ENCODE data around the gene ADAMTSL1.
A peak's percentile ranks its signal among the peaks of the same experiment; 100 is the strongest.

ADAMTSL1 gene, protein sequence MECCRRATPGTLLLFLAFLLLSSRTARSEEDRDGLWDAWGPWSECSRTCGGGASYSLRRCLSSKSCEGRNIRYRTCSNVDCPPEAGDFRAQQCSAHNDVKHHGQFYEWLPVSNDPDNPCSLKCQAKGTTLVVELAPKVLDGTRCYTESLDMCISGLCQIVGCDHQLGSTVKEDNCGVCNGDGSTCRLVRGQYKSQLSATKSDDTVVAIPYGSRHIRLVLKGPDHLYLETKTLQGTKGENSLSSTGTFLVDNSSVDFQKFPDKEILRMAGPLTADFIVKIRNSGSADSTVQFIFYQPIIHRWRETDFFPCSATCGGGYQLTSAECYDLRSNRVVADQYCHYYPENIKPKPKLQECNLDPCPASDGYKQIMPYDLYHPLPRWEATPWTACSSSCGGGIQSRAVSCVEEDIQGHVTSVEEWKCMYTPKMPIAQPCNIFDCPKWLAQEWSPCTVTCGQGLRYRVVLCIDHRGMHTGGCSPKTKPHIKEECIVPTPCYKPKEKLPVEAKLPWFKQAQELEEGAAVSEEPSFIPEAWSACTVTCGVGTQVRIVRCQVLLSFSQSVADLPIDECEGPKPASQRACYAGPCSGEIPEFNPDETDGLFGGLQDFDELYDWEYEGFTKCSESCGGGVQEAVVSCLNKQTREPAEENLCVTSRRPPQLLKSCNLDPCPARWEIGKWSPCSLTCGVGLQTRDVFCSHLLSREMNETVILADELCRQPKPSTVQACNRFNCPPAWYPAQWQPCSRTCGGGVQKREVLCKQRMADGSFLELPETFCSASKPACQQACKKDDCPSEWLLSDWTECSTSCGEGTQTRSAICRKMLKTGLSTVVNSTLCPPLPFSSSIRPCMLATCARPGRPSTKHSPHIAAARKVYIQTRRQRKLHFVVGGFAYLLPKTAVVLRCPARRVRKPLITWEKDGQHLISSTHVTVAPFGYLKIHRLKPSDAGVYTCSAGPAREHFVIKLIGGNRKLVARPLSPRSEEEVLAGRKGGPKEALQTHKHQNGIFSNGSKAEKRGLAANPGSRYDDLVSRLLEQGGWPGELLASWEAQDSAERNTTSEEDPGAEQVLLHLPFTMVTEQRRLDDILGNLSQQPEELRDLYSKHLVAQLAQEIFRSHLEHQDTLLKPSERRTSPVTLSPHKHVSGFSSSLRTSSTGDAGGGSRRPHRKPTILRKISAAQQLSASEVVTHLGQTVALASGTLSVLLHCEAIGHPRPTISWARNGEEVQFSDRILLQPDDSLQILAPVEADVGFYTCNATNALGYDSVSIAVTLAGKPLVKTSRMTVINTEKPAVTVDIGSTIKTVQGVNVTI (N-terminal part only)

DNA sequence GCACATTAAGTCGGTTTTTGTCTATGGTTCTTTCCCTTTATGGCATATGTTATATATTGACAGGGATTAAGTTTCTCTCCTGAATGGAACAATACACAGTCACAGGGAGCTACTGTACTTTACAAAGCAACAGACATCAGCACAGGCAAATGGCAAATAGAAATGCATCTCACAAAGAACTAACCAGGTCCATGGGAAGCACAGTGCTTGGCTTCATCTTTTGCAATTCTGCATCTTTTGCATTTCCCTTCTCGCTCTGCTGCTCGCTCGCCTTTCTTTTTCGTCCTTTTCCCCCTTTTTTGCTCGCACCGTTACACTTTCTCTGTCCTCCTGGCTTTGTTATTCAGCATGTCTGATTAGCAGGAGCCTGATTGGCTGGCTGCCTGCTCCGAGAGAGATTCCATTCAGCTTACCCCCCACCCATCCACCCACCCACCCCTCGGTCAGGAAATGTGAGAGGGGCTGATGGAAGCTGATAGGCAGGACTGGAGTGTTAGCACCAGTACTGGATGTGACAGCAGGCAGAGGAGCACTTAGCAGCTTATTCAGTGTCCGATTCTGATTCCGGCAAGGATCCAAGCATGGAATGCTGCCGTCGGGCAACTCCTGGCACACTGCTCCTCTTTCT lies at the start of gene ADAMTSL1:
ADAMTSL1 (plus strand) TSS at position 502 of the 628 bp plus-strand sequence; CDS start at position 582, 80 bp downstream.
- DNase-seq, result no peak

- no peak for DNase-seq
Observed at GRCh38 chr9:18427691-18428090, 46.3 kb upstream of the ADAMTSL1 start.

DNA sequence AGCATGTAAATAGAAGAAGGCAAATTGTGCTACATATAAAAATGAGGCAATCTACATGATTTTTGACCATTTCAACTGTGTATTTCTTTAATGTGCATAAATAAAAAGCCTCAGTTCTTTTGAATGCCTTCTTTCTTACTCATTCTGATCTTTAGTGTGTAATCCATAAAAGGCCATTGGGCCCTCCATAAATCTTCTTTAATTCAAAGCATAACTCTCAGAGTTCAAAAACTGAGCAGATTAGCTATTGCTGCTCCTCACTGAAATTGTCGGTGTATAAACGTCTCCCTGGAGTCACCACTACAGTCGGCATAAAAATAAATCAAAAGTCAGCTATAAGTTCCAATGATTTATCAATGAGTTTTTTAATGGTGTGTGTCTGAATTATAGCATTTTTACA lies 45.3 kb upstream of the ADAMTSL1 start:
- DNase-seq, result no peak

GRCh38 chr9:18429070-18429469 lies 44.9 kb upstream of the ADAMTSL1 start:
- no peak for DNase-seq

DNA sequence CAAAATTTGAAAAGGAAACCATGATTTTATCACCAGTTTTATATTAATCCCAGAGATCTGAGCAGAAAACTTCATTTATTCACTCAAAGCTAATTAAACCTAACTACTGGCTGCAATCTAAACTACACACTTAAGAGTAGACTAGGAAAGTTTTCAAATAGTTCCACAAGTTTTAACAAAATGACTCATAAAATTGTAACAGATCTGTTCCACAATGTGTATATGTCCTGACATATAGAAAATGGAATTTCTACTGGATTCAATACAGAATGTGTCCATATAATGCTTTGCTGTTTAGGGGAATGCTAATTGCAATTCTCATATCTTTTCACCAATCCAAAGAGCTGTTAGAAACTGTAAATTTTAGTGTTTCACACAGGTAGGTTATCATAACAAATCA lies 40.3 kb upstream of the ADAMTSL1 start:
- no peak for DNase-seq

- DNase-seq, result no peak
Observed at GRCh38 chr9:18437315-18438201, 36.4 kb upstream of the ADAMTSL1 start.

DNA sequence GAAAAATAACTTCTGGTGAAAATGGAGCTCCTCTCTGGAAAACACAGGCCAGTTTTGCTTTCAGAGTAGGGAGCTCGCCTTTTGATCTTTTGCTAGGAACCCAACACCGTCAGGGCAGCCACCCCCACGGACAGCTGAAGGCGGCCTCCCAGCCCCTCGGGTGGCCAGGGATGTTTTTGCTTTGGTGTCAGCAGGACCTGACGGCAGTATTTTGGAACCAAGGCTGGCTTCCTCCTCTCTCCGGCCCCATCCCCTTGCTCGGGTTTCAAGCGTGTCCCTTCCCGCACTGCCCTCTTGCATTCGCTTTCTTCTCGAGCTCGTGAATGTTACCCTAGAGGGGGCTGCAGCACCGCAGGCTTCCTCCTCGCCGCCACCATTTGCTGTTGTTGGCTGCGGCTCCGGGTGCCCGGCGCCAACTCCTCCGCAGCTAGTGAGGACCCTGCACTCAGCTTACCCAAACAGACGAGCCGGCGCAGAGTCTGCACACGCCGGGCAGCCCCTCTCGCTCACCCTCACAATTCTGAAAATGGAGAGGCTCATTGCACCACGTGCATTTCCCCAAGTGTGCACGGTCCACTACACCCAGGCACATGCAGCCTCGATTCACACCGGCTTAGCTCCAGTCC lies 35.5 kb upstream of the ADAMTSL1 start:
- DNase-seq, result no peak

DNA sequence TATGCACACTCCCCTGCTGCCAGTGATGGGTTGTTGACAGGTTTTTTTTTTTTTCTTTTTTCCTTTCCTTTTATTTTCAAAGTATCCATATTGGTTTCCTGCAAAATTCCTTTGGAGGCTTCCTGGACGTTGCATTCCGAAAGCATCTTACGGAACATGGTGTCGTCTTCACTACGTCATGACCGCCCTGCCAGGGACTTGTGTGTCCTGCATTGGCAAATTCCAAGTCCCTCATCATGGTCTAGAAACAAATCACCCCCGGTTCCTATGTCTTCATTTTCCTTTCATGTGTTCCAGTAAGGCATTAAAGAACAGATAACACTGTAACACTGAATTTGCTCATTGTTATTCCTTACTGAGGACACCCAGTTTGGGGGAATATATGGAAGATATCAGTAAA lies 35.0 kb upstream of the ADAMTSL1 start:
- DNase-seq, result no peak

DNA sequence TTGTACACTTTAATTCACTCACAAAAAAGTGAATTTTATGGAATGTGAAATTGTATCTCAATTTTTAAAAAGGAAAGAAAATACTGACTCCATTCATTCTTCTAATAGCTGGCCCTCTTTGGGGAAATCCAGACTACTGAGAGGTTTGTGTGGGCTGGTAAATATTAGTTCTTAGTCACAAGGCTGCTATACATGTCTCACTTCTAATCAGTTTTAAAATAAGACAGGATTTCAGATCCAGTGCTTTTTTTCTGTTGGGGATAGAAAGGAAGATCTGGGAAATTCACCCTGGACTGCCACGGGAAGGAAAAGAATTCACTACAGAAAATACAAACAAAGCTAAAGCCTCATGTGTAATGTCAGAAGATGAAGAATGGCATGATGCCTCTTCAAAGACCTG lies 32.7 kb upstream of the ADAMTSL1 start:
- DNase-seq, result no peak

- DNase-seq, result peak in 2 of 4 experiments; percentile 1 to 3
Observed at GRCh38 chr9:18442629-18443491, 31.1 kb upstream of the ADAMTSL1 start.

GRCh38 chr9:18447131-18447530 lies 26.8 kb upstream of the ADAMTSL1 start:
- DNase-seq, result no peak

DNA sequence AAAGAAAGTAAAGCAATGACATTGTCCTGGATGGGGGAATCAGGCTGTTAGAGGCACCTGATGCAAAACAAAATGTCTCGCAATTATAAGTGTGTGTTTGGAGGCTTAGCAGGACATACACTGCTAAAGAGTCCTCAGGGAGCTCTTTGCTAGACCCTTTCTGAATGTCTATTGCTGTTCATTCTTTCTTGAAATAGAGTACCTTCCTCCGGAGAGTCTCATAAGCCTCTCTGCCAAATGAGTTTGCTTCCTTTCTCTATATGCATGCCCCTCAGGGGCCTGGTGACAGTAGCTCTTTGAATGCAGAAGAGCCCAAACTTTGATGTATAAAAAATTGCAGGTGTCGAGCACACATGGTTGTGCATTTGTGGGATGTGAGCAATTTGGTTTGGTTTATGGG lies 26.4 kb upstream of the ADAMTSL1 start:
- DNase-seq, result no peak

DNA sequence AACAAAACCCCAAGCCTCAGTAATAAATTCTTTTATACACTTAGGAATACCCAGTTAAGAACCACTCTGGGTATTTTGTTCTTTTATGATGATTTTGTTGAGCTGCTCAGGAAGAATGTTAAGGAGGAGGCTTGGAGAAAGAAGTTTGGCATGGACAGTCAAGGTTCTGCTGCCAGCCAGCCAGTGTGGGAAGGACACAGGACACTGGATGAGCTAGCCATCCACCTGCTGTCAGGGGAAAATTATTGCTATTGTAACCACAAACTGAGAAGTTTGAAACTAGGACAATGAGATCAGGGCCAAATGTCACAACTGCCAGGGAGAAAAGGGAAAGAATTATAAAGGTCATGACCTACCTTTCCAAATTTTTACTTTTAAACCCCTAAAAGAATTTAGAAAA lies 25.9 kb upstream of the ADAMTSL1 start:
- no peak for DNase-seq

DNA sequence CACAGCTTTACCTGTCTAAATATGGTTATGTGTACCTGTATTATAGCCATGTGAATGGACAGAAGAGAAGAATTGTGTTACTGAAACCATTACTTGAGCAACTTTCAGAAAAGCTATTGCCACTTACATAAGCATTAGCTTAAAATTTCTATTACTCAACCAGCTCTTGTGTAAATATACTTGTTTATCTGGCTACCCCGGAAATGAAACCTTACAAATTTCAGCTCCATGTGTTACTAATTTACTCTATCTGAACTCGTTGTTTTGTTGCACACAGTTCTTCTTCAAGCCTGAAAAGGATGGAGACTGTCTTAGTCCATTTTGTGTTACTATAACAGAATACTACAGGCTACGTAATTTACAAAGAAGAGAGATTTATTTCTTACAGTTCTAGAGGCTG lies 22.5 kb upstream of the ADAMTSL1 start:
- DNase-seq, result no peak

DNA sequence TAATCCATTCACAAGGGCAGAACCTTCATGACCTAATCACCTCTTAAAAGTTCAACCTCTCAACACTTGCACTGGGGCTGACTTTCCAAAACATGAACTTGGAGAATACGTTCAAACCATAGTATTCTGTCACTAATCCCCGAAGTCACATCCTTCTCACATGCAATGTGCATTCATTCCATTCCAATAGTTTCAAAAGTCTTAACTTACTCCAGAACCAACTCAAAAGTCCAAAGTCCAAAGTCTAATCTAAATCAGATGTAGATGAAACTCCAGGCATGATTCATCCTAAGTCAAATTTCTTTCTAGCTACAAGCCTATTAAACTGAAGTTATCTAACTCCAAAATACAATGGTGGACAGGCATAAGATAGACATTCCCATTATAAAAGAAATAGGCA lies 21.7 kb upstream of the ADAMTSL1 start:
- no peak for DNase-seq

GRCh38 chr9:18456624-18457237 lies 17.2 kb upstream of the ADAMTSL1 start:
- no peak for DNase-seq

DNA sequence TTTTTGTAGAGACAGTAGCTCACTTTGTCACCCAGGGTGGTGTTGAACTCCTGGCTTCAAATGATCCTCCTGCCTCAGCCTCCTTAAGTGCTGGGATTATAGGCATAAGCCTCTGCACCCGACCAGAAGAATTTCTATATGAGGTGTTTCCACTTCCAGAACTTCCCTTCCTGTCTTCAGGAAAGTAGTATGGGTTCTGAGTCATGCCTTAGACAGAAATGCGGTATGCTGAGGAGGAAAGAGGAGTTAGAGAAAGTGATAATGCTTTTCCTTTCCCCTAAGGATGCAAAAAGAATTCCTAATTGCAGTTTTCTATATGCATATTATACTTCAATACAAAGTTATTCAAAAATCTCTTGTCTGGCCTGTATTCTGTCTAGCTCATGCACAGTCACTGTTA lies 16.4 kb upstream of the ADAMTSL1 start:
- no peak for DNase-seq

DNA sequence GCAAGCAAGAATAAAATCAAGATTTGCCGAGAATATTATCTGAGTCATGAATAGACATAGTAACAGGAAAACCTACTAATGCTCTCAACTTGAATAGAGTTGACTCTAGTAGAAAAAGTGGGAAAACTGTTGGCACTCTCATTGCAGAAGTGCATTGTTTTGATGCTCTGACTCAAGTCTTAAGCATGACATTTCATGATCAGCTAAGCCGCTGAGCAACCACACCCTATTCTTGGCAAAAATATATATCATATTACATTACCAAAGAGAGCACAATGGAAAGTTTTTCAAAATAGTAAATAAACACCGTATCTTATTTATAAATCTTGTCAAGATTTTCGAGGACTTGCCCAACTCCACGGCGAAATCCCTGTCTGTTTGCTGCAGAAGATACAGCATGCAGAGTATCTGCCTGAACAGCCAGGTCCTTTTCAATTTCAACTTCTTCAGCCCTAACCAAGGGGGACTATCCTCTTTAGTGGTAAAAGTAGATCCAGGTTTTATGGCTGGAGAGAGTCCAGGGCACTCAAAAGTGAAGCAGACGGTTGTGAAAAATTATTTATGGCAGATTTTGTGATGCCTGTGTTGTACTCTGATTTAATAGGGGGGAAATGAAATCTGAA lies 13.9 kb upstream of the ADAMTSL1 start:
- DNase-seq, result no peak

DNA sequence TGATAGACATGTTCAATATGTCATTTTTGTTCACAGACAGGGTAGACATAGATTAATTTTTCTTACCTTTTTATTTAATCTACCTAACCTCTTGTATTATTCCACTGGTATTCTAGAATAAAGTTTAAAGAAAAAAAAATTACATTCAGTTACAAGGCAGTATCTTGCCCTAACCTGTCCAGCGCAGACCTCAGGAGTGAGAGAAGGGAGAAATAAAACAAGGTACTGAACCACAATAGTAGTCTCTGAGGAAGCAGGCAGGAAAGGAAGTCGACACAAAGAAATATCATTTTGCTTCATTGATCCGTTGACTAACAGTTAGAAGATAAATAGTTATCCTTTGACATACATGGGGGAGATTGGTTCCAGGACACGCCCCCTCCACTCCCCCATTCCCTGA lies 12.5 kb upstream of the ADAMTSL1 start:
- no peak for DNase-seq
